ENCODE data around the gene DCX.
"Not testable (repeated sequence)": the region's sequence is repeated elsewhere in the genome, so short reads cannot be mapped to it uniquely, and the experiment has no call there.

Gene DCX

GRCh38 chrX:111365770-111366325 lies 46.1 kb downstream of the DCX start:
- DNase-seq (ENCODE audit: low read depth), result no peak

GRCh38 chrX:111363741-111364140 lies 48.3 kb downstream of the DCX start:
- DNase-seq (ENCODE audit: low read depth), result no peak

GRCh38 chrX:111361751-111362150 lies 50.2 kb downstream of the DCX start:
- no peak for DNase-seq (ENCODE audit: low read depth)

GRCh38 chrX:111360839-111361238 lies 51.2 kb downstream of the DCX start:
- DNase-seq (ENCODE audit: low read depth), result no peak

- DNase-seq (ENCODE audit: low read depth), result no peak
Measured at GRCh38 chrX:111355523-111356115, 56.4 kb downstream of the DCX start.

GRCh38 chrX:111354496-111354895 lies 57.5 kb downstream of the DCX start:
- no peak for DNase-seq (ENCODE audit: low read depth)

- no peak for DNase-seq (ENCODE audit: low read depth)
Measured at GRCh38 chrX:111353793-111354192, 58.2 kb downstream of the DCX start.

GRCh38 chrX:111352424-111352823 lies 59.6 kb downstream of the DCX start:
- DNase-seq (ENCODE audit: low read depth), result no peak

GRCh38 chrX:111349934-111350333 lies 62.1 kb downstream of the DCX start:
- no peak for DNase-seq (ENCODE audit: low read depth)

GRCh38 chrX:111349101-111349500 lies 62.9 kb downstream of the DCX start:
- DNase-seq (ENCODE audit: low read depth), result no peak

- no peak for DNase-seq (ENCODE audit: low read depth)
Measured at GRCh38 chrX:111348429-111348828, 63.6 kb downstream of the DCX start.

- DNase-seq (ENCODE audit: low read depth), result not testable (repeated sequence)
Measured at GRCh38 chrX:111346150-111346549, 65.8 kb downstream of the DCX start.

GRCh38 chrX:111340054-111340453 lies 71.9 kb downstream of the DCX start:
- DNase-seq (ENCODE audit: low read depth), result no peak

GRCh38 chrX:111339212-111339611 lies 72.8 kb downstream of the DCX start:
- DNase-seq (ENCODE audit: low read depth), result no peak

- no peak for DNase-seq (ENCODE audit: low read depth)
Measured at GRCh38 chrX:111338095-111338698, 73.8 kb downstream of the DCX start.

GRCh38 chrX:111337067-111337637 lies 74.8 kb downstream of the DCX start:
- no peak for DNase-seq (ENCODE audit: low read depth)

GRCh38 chrX:111336141-111336540 lies 75.9 kb downstream of the DCX start:
- DNase-seq (ENCODE audit: low read depth), result no peak

- DNase-seq (ENCODE audit: low read depth), result no peak
Measured at GRCh38 chrX:111329370-111329769, 82.6 kb downstream of the DCX start.

- no peak for DNase-seq (ENCODE audit: low read depth)
Measured at GRCh38 chrX:111328858-111329257, 83.1 kb downstream of the DCX start.

- no peak for DNase-seq (ENCODE audit: low read depth)
Measured at GRCh38 chrX:111322231-111322855, 89.6 kb downstream of the DCX start.

GRCh38 chrX:111319451-111319850 lies 92.5 kb downstream of the DCX start:
- DNase-seq (ENCODE audit: low read depth), result no peak

GRCh38 chrX:111318901-111319300 lies 93.1 kb downstream of the DCX start:
- no peak for DNase-seq (ENCODE audit: low read depth)

GRCh38 chrX:111309083-111309482 lies 102.9 kb downstream of the DCX start:
- no peak for DNase-seq (ENCODE audit: low read depth)

Data from stimulated activated CD8-positive, alpha-beta memory T cell treated with anti-CD3 and anti-CD28 coated beads, Interleukin-4, amount 100 ng/mL, for 24 hours (primary cell).